GM23338 (cell line): ENCODE results near the gene DST.

Experiments
- CTCF ChIP-seq, 2 experiments: fragments of 200-600 bp in 1 of 2; sonication (generic) in 1 of 2; conservative IDR thresholded peaks; 2 replicates each; pipeline versions ENCODE4 v1.5.1 to v1.6.1; 2016 to 2017; ENCODE audit warnings: antibody characterized with exemption in 2 of 2, low read depth in 2 of 2, mild to moderate bottlenecking in 2 of 2, moderate library complexity in 1 of 2
- EZH2 ChIP-seq: fragments of 200-600 bp; sonication (generic); IDR thresholded peaks from one replicate; pipeline ENCODE4 v1.8.0; 2017; ENCODE audit warnings: antibody characterized with exemption, mild to moderate bottlenecking, low read depth; ENCODE audit not compliant: unreplicated experiment
- EZH2phosphoT487 ChIP-seq: fragments of 200-600 bp; sonication (generic); IDR thresholded peaks from one replicate; pipeline ENCODE4 v1.8.1; 2018; ENCODE audit warnings: antibody characterized with exemption; ENCODE audit not compliant: unreplicated experiment
- POLR2AphosphoS5 ChIP-seq: IDR thresholded peaks from 2 replicates; pipeline ENCODE4 v1.6.1; 2016; ENCODE audit warnings: antibody characterized with exemption, low read depth
- REST ChIP-seq: IDR thresholded peaks from one replicate; pipeline ENCODE4 v1.6.1; 2018; ENCODE audit warnings: antibody characterized with exemption; ENCODE audit not compliant: unreplicated experiment

GRCh38 chr6:56580271-56580670, 62.4 kb downstream of the DST start:
- no peak for TF ChIP-seq POLR2AphosphoS5
- no peak for TF ChIP-seq REST
- no peak for TF ChIP-seq CTCF (conservative IDR thresholded peaks at IDR 0.05; ENCODE audit: low read depth in 2 of 2)
- TF ChIP-seq EZH2: no peak
- TF ChIP-seq EZH2phosphoT487: no peak
